ENCODE data around the gene SANBR. TPM values are rescaled to one million over a fixed set of nuclear protein-coding genes. Genes with fewer than 3 reads are reported as not detected.

SANBR gene
- total and polyA plus RNA-seq, 2 of the 13 experiments (the other 11 are each of a cell fraction or from before 2014, with no cell fraction given), result 9.8 to 20.9 TPM

DNA sequence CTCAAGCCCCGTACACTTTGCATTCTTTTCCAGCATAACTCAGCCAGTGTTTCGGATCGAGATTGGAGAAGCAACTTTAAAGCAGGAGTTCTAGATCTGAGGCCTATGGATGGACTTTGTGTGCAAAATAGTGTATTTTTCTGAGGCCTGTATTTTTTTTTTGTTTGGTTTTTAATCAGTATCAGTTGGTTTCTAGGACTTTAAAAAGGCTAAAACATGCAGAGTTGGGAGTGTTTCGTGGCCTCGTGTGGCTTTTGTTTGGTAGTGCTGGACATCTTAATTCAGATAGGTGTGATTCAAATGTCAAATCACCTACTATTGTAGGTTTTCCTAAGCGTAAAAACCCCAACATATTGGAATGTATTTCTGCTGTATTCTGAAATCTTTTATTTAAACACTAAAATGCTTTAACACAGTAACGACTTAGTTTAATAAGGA, 47.3 kb upstream of the SANBR start (continued):
- TF ChIP-seq, protein P1, sequence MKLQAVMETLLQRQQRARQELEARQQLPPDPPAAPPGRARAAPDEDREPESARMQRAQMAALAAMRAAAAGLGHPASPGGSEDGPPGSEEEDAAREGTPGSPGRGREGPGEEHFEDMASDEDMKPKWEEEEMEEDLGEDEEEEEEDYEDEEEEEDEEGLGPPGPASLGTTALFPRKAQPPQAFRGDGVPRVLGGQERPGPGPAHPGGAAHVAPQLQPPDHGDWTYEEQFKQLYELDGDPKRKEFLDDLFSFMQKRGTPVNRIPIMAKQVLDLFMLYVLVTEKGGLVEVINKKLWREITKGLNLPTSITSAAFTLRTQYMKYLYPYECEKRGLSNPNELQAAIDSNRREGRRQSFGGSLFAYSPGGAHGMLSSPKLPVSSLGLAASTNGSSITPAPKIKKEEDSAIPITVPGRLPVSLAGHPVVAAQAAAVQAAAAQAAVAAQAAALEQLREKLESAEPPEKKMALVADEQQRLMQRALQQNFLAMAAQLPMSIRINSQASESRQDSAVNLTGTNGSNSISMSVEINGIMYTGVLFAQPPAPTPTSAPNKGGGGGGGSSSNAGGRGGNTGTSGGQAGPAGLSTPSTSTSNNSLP (IDR thresholded peaks at IDR 0.05; ENCODE audit: low read depth, low read length), result no peak; the same call in 1 of the 2 replicates
- TF ChIP-seq NCOR1 (IDR thresholded peaks at IDR 0.05; ENCODE audit: borderline replicate concordance, low read length) (peak; percentile 83), TCF7 (IDR thresholded peaks at IDR 0.05; ENCODE audit: low read depth) (no peak), SALL1 (CRISPR knock-in tag; IDR thresholded peaks at IDR 0.05) (no peak), HOXA5 (CRISPR knock-in tag; IDR thresholded peaks at IDR 0.05) (peak; percentile 86; the same call in 1 of the 2 replicates), REL (CRISPR knock-in tag; conservative IDR thresholded peaks at IDR 0.05) (no peak), ZBTB20 (CRISPR knock-in tag; IDR thresholded peaks at IDR 0.05; ENCODE audit: borderline replicate concordance, low read depth) (peak; percentile 94; the same call in 1 of the 2 replicates), SIN3B (IDR thresholded peaks at IDR 0.05; ENCODE audit: low read length) (0 out of 2 replicates have a peak, but pooled peaks have one; percentile 32), ZNF772 (CRISPR knock-in tag; IDR thresholded peaks at IDR 0.05) (peak; percentile 90; the same call in 1 of the 2 replicates), NFYB (CRISPR knock-in tag; IDR thresholded peaks at IDR 0.05) (no peak), KDM3A (CRISPR knock-in tag; IDR thresholded peaks at IDR 0.05; ENCODE audit: low read depth) (0 out of 2 replicates have a peak, but pooled peaks have one; percentile 33), SYNCRIP (IDR thresholded peaks at IDR 0.05; ENCODE audit: insufficient read depth, low read depth, low read length) (no peak), PTBP1 (IDR thresholded peaks at IDR 0.05; ENCODE audit: low read depth, low read length, poor library complexity, severe bottlenecking) (no peak), HMGA1 (CRISPR knock-in tag; conservative IDR thresholded peaks at IDR 0.05) (no peak), HNRNPH1 (optimal IDR thresholded peaks at IDR 0.05; ENCODE audit: low read depth, low read length) (no peak), MED1 (CRISPR knock-in tag; IDR thresholded peaks at IDR 0.05) (peak; percentile 97)
- TF ChIP-seq, protein P2, sequence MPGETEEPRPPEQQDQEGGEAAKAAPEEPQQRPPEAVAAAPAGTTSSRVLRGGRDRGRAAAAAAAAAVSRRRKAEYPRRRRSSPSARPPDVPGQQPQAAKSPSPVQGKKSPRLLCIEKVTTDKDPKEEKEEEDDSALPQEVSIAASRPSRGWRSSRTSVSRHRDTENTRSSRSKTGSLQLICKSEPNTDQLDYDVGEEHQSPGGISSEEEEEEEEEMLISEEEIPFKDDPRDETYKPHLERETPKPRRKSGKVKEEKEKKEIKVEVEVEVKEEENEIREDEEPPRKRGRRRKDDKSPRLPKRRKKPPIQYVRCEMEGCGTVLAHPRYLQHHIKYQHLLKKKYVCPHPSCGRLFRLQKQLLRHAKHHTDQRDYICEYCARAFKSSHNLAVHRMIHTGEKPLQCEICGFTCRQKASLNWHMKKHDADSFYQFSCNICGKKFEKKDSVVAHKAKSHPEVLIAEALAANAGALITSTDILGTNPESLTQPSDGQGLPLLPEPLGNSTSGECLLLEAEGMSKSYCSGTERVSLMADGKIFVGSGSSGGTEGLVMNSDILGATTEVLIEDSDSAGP (CRISPR knock-in tag; IDR thresholded peaks at IDR 0.05; ENCODE audit: borderline replicate concordance), result no peak
- TF ChIP-seq, protein P3, sequence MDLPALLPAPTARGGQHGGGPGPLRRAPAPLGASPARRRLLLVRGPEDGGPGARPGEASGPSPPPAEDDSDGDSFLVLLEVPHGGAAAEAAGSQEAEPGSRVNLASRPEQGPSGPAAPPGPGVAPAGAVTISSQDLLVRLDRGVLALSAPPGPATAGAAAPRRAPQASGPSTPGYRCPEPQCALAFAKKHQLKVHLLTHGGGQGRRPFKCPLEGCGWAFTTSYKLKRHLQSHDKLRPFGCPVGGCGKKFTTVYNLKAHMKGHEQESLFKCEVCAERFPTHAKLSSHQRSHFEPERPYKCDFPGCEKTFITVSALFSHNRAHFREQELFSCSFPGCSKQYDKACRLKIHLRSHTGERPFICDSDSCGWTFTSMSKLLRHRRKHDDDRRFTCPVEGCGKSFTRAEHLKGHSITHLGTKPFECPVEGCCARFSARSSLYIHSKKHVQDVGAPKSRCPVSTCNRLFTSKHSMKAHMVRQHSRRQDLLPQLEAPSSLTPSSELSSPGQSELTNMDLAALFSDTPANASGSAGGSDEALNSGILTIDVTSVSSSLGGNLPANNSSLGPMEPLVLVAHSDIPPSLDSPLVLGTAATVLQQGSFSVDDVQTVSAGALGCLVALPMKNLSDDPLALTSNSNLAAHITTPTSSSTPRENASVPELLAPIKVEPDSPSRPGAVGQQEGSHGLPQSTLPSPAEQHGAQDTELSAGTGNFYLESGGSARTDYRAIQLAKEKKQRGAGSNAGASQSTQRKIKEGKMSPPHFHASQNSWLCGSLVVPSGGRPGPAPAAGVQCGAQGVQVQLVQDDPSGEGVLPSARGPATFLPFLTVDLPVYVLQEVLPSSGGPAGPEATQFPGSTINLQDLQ (CRISPR knock-in tag; IDR thresholded peaks at IDR 0.05), result no peak
- TF ChIP-seq, protein P4, sequence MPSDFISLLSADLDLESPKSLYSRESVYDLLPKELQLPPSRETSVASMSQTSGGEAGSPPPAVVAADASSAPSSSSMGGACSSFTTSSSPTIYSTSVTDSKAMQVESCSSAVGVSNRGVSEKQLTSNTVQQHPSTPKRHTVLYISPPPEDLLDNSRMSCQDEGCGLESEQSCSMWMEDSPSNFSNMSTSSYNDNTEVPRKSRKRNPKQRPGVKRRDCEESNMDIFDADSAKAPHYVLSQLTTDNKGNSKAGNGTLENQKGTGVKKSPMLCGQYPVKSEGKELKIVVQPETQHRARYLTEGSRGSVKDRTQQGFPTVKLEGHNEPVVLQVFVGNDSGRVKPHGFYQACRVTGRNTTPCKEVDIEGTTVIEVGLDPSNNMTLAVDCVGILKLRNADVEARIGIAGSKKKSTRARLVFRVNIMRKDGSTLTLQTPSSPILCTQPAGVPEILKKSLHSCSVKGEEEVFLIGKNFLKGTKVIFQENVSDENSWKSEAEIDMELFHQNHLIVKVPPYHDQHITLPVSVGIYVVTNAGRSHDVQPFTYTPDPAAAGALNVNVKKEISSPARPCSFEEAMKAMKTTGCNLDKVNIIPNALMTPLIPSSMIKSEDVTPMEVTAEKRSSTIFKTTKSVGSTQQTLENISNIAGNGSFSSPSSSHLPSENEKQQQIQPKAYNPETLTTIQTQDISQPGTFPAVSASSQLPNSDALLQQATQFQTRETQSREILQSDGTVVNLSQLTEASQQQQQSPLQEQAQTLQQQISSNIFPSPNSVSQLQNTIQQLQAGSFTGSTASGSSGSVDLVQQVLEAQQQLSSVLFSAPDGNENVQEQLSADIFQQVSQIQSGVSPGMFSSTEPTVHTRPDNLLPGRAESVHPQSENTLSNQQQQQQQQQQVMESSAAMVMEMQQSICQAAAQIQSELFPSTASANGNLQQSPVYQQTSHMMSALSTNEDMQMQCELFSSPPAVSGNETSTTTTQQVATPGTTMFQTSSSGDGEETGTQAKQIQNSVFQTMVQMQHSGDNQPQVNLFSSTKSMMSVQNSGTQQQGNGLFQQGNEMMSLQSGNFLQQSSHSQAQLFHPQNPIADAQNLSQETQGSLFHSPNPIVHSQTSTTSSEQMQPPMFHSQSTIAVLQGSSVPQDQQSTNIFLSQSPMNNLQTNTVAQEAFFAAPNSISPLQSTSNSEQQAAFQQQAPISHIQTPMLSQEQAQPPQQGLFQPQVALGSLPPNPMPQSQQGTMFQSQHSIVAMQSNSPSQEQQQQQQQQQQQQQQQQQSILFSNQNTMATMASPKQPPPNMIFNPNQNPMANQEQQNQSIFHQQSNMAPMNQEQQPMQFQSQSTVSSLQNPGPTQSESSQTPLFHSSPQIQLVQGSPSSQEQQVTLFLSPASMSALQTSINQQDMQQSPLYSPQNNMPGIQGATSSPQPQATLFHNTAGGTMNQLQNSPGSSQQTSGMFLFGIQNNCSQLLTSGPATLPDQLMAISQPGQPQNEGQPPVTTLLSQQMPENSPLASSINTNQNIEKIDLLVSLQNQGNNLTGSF (CRISPR knock-in tag; IDR thresholded peaks at IDR 0.05), result no peak
